ENCODE data around the gene COG4. TPM values are rescaled to one million over a fixed set of nuclear protein-coding genes. Genes with fewer than 3 reads are reported as not detected.

The COG4 gene
- total RNA-seq (10 to 100 TPM; 15.9 to 19.3 TPM), total RNA-seq (7.0 to 110 (median 58.8) reads per million in 172 experiments)
- 32.9 TPM for polyA plus RNA-seq (2013, experiment 1 of 2)
- polyA plus RNA-seq (2013, experiment 2 of 2) = 41.4 TPM

- H3K9me3 Mint-ChIP-seq = no peaks in the 10 kb centered on the region
- CTCF ChIA-PET = interaction anchor here (0.7 to 1.4 kb wide), 2 partner anchors 14 to 214 kb away, joined by 3 to 5 read pairs; no protein-coding TSS in a partner anchor
- H3K27me3 Mint-ChIP-seq = no peaks in the 10 kb centered on the region
- H3K4me1 Mint-ChIP-seq (ENCODE audit: low read depth) = peaks cover 59% of the 10 kb centered on the region
- H3K4me3 Mint-ChIP-seq = peak within 1 kb of the TSS; percentile 95
- peaks cover 56% of the 10 kb centered on the region for H3K4me1 ChIP-seq (ENCODE audit: insufficient read depth, low read length)
- peak; percentile 83 to 96 (median 89) for DNase-seq
- H3K27ac Mint-ChIP-seq = peak within 1 kb of the TSS; percentile 97
- intact Hi-C loops (cut with DNase I, micrococcal nuclease) = loop anchor here (1.0 to 10.0 kb wide), 10 partner anchors 71 to 1988 kb away; partner anchors contain the start of genes DDX19A (in 2 of the 2), COG8 (in 1 of the 2), DHODH (in 1 of the 2) and EXOSC6 (in 1 of the 2)
- POLR2A ChIA-PET = interaction anchor here (0.6 to 2.6 kb wide), 19 partner anchors 11 to 762 kb away, joined by 3 to 30 read pairs (median 4); partner anchors contain the start of genes AARS1, DDX19A, DDX19B and EXOSC6
- peaks cover 69% of the 10 kb centered on the region for H3K36me3 Mint-ChIP-seq (ENCODE audit: low read depth)
- ATAC-seq (ENCODE audit: poor library complexity) = peak; percentile 76
- H3K27me3 ChIP-seq (ENCODE audit: control insufficient read depth in 1 of 2, insufficient read depth in 2 of 2, low read length in 2 of 2) = no peaks in the 10 kb centered on the region
- H3K9me3 ChIP-seq (ENCODE audit: control insufficient read depth in 1 of 2, insufficient read depth in 1 of 2, low read length in 2 of 2) = no peaks in the 10 kb centered on the region
- TF ChIP-seq, protein P1, sequence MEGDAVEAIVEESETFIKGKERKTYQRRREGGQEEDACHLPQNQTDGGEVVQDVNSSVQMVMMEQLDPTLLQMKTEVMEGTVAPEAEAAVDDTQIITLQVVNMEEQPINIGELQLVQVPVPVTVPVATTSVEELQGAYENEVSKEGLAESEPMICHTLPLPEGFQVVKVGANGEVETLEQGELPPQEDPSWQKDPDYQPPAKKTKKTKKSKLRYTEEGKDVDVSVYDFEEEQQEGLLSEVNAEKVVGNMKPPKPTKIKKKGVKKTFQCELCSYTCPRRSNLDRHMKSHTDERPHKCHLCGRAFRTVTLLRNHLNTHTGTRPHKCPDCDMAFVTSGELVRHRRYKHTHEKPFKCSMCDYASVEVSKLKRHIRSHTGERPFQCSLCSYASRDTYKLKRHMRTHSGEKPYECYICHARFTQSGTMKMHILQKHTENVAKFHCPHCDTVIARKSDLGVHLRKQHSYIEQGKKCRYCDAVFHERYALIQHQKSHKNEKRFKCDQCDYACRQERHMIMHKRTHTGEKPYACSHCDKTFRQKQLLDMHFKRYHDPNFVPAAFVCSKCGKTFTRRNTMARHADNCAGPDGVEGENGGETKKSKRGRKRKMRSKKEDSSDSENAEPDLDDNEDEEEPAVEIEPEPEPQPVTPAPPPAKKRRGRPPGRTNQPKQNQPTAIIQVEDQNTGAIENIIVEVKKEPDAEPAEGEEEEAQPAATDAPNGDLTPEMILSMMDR (IDR thresholded peaks at IDR 0.05) = no peak
- H3K4me3 ChIP-seq (ENCODE audit: low read length) = peak within 1 kb of the TSS; percentile 96
- peaks cover 22% of the 10 kb centered on the region for H3K36me3 ChIP-seq (ENCODE audit: insufficient read depth, low read length)
- H3K27ac ChIP-seq (ENCODE audit: low read depth in 1 of 2, low read length in 2 of 2) = peak within 1 kb of the TSS; percentile 94 to 96
These were observed at the start of gene COG4 for GRCh38 chr16:70523076-70523742. Gene COG4 (minus strand): TSS chr16:70523554. CDS start chr16:70523543, 11 bp downstream.

DNA sequence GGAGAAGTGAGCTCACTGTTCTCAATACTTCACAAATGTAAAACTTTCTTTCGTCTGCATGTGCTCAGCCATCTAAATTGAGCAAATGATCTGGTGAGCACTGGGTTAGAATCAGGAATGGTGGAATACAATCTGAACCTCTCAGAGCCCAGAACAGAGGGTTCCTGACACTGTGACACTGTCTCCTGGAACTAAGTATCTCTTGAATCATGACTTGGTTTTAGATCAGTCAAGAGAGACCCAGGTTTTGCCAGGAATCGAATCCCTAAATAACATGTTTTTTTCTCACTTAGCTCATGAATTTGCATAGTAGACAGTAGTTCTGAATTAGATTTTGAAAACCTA lies 49.5 kb upstream of the COG4 start:
- POLR2A ChIA-PET = no interaction called here
- intact Hi-C loops (cut with DNase I, micrococcal nuclease) = no loop called here
- Histone ChIP-seq H3K36me3 (ENCODE audit: insufficient read depth, low read length) (peaks cover 57% of the 10 kb centered on the region), H3K4me3 (ENCODE audit: low read length) (no peak overlapping the region), H3K4me1 (ENCODE audit: insufficient read depth, low read length) (no peaks in the 10 kb centered on the region), H3K27ac (ENCODE audit: low read depth in 1 of 2, low read length in 2 of 2) (no peak overlapping the region), H3K9me3 (ENCODE audit: control insufficient read depth in 1 of 2, insufficient read depth in 1 of 2, low read length in 2 of 2) (no peaks in the 10 kb centered on the region), H3K27me3 (ENCODE audit: control insufficient read depth in 1 of 2, insufficient read depth in 2 of 2, low read length in 2 of 2) (no peaks in the 10 kb centered on the region)
- TF ChIP-seq, protein P1 (IDR thresholded peaks at IDR 0.05) = no peak
- Mint-ChIP-seq H3K27me3 (no peaks in the 10 kb centered on the region), H3K9me3 (no peaks in the 10 kb centered on the region), H3K4me1 (ENCODE audit: low read depth) (peaks cover 5% of the 10 kb centered on the region), H3K27ac (peak overlapping the region; percentile 53), H3K4me3 (no peak overlapping the region), H3K36me3 (ENCODE audit: low read depth) (peaks cover 60% of the 10 kb centered on the region)
- ATAC-seq (ENCODE audit: poor library complexity) (no peak), DNase-seq (no peak)
- CTCF ChIA-PET = no interaction called here

- H3K27me3 ChIP-seq (ENCODE audit: control insufficient read depth in 1 of 2, insufficient read depth in 2 of 2, low read length in 2 of 2) = no peaks in the 10 kb centered on the region
- no peaks in the 10 kb centered on the region for H3K9me3 ChIP-seq (ENCODE audit: control insufficient read depth in 1 of 2, insufficient read depth in 1 of 2, low read length in 2 of 2)
- POLR2A ChIA-PET = no interaction called here
- no peak overlapping the region for H3K27ac ChIP-seq (ENCODE audit: low read depth in 1 of 2, low read length in 2 of 2)
- H3K36me3 ChIP-seq (ENCODE audit: insufficient read depth, low read length) = peaks cover 63% of the 10 kb centered on the region
- Mint-ChIP-seq H3K27me3 (no peaks in the 10 kb centered on the region), H3K9me3 (no peaks in the 10 kb centered on the region), H3K4me1 (ENCODE audit: low read depth) (peaks cover 5% of the 10 kb centered on the region), H3K36me3 (ENCODE audit: low read depth) (peaks cover 66% of the 10 kb centered on the region), H3K27ac (peak overlapping the region; percentile 53), H3K4me3 (no peak overlapping the region)
- no peak for ATAC-seq (ENCODE audit: poor library complexity)
- no peaks in the 10 kb centered on the region for H3K4me1 ChIP-seq (ENCODE audit: insufficient read depth, low read length)
- no peak for DNase-seq
- no peak overlapping the region for H3K4me3 ChIP-seq (ENCODE audit: low read length)
- CTCF ChIA-PET = no interaction called here
- intact Hi-C loops (cut with DNase I, micrococcal nuclease) = no loop called here
- TF ChIP-seq, protein P1 (IDR thresholded peaks at IDR 0.05) = no peak
These were observed 48.9 kb upstream of the COG4 start for GRCh38 chr16:70572050-70572925.
